DND-41 (cell line): ENCODE results near the gene PPP1R14B.

Experiments used
- CTCF ChIP-seq: IDR thresholded peaks from 2 replicates; pipeline ENCODE4 v1.5.1; 2012; ENCODE audit warnings: borderline replicate concordance, low read length, moderate library complexity, mild to moderate bottlenecking; ENCODE audit not compliant: poor library complexity, severe bottlenecking; ENCODE audit errors: extremely low read depth
- EZH2 ChIP-seq: IDR thresholded peaks from 3 replicates; pipeline ENCODE4 v1.6.1; 2012; ENCODE audit warnings: borderline replicate concordance, low read depth, mild to moderate bottlenecking, moderate library complexity, low read length, inconsistent platforms; ENCODE audit not compliant: severe bottlenecking

GRCh38 chr11:64211181-64211872 is 35.4 kb downstream of the PPP1R14B start:
- TF ChIP-seq CTCF (no peak), EZH2 (no peak)
